Cerebellar nuclear complex (tissue), 1 donor: ENCODE measurements around the gene TSPY3.
"Not testable (repeated sequence)": the region's sequence is repeated elsewhere in the genome, so short reads cannot be mapped to it uniquely, and the experiment has no call there.

Experiments
- DNase-seq, 2 experiments: peaks; one replicate each; lab custom pipeline; 2025; lab: John Stamatoyannopoulos, UW

TSPY3 gene

GRCh38 chrY:9398121-9398520 lies at the start of gene TSPY3:
TSPY3 (plus strand) TSS chrY:9398421; CDS start chrY:9398467, 46 bp downstream.
- not testable (repeated sequence) for DNase-seq

DNA sequence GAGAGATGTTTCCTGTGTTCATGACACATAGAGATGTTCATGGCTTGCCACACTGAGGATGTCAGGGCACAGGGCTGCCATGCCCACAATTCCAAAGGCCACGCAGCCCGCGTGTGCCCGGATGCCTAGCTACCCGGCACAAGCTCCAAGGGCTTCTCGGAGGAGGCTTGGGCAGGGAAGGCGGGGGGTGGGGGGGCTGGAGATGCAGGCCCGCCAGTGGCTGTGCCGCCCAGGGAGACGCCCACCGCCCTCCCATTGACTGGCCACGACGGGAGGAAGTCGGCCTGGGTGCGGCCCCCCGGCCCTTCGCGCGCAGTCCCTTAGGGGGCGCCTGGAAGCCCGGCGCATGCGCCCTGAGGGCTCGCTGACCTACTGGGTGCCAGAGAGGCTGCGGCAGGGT lies 40.7 kb upstream of the TSPY3 start, which contains the start of gene TSPY8:
Gene TSPY8 (plus strand): TSS at position 301 of the 400 bp plus-strand sequence. CDS start 46 bp downstream, at position 347.
- DNase-seq: not testable (repeated sequence)

DNA sequence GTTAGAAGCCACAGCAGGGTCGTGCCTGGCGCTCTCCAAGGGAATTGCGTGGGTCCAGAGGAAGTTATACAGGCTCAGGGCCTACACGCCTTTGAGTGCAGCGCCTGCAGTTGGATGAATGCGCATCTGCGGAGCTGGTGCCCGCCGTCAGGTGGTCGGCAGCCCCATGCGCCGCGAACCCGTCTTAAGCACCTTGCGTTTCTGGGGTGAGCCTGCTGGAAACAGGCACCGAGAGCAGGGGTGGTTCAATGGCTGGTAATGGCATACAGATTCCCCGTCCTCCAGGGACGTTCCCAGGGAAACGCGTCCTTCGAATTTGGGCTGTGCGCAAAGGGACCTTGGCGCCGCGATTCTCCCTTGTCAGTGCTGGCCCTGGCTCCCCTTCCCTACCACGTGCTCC lies 1.7 kb upstream of the TSPY3 start:
- DNase-seq: not testable (repeated sequence)
